HAP-1 (cell line): ENCODE measurements around the gene DAGLB.
"Not testable (repeated sequence)": the region's sequence is repeated elsewhere in the genome, so short reads cannot be mapped to it uniquely, and the experiment has no call there.

Experiments used
- DNase-seq, 2 experiments: peaks; one replicate each; pipeline ENCODE4 v3.0.0-alpha.2; 2016 to 2020; ENCODE audit warnings: low spot score in 2 of 2
- H3K27me3 ChIP-seq: fragments of 250-450 bp; sonication (Bioruptor Pico); 2 replicates; pipeline ENCODE4 v1.5.1; 2020; ENCODE audit warnings: low read depth, mild to moderate bottlenecking, moderate library complexity
- H3K36me3 ChIP-seq: fragments of 250-450 bp; sonication (Bioruptor Pico); replicated peaks from 2 replicates; pipeline ENCODE4 v1.5.1; 2020; ENCODE audit warnings: mild to moderate bottlenecking
- H3K4me1 ChIP-seq: fragments of 250-450 bp; sonication (Bioruptor Pico); 2 replicates; pipeline ENCODE4 v1.5.1; 2020; ENCODE audit warnings: mild to moderate bottlenecking
- H3K4me3 ChIP-seq: fragments of 250-450 bp; sonication (Bioruptor Pico); 2 replicates; pipeline ENCODE4 v1.5.1; 2020; ENCODE audit warnings: mild to moderate bottlenecking, moderate library complexity
- H3K9me3 ChIP-seq: fragments of 250-450 bp; sonication (Bioruptor Pico); 2 replicates; pipeline ENCODE4 v1.5.1; 2020; ENCODE audit warnings: mild to moderate bottlenecking, moderate library complexity
- in situ Hi-C: fragments of 300-500 bp; cut with MboI; formaldehyde crosslinking; loops from 3 replicates; pipeline ENCODE4 v1.14.3; 2020; ENCODE audit warnings: low sequenced_read_pairs, inconsistent platforms, mixed read lengths

Gene DAGLB

GRCh38 chr7:6378556-6378955 lies 69.2 kb downstream of the DAGLB start:
- H3K9me3 ChIP-seq, H3K27me3 ChIP-seq, DNase-seq, in situ Hi-C loops, H3K4me3 ChIP-seq: not testable (repeated sequence)
- H3K4me1 ChIP-seq, result peaks cover 16% of the 10 kb centered on the region
- H3K36me3 ChIP-seq, result peaks cover 30% of the 10 kb centered on the region

- in situ Hi-C loops, result no loop called here
- Histone ChIP-seq H3K9me3 (no peaks in the 10 kb centered on the region), H3K27me3 (no peaks in the 10 kb centered on the region), H3K4me1 (peaks cover 10% of the 10 kb centered on the region; the same call in 1 of the 2 replicates), H3K4me3 (peak overlapping the region; percentile 2; the same call in 1 of the 2 replicates), H3K36me3 (peaks cover 30% of the 10 kb centered on the region)
- DNase-seq, result no peak
These were observed 70.9 kb downstream of the DAGLB start for GRCh38 chr7:6376820-6377219.

GRCh38 chr7:6375348-6376101 lies 72.2 kb downstream of the DAGLB start:
- peaks cover 29% of the 10 kb centered on the region for H3K36me3 ChIP-seq
- peaks cover 10% of the 10 kb centered on the region; the same call in 1 of the 2 replicates for H3K4me1 ChIP-seq
- peak overlapping the region; percentile 76 for H3K4me3 ChIP-seq
- in situ Hi-C loops, result no loop called here
- peak; percentile 23 to 32 for DNase-seq
- H3K9me3 ChIP-seq, result no peaks in the 10 kb centered on the region
- no peaks in the 10 kb centered on the region for H3K27me3 ChIP-seq

- Histone ChIP-seq H3K27me3 (no peaks in the 10 kb centered on the region), H3K4me3 (no peak overlapping the region), H3K9me3 (no peaks in the 10 kb centered on the region), H3K4me1 (no peaks in the 10 kb centered on the region), H3K36me3 (no peaks in the 10 kb centered on the region)
- DNase-seq, result no peak
- in situ Hi-C loops, result no loop called here
These were observed 80.0 kb downstream of the DAGLB start for GRCh38 chr7:6367701-6368211.

GRCh38 chr7:6365451-6365850 lies 82.3 kb downstream of the DAGLB start:
- no peaks in the 10 kb centered on the region for H3K4me1 ChIP-seq
- in situ Hi-C loops, result no loop called here
- H3K36me3 ChIP-seq, result no peaks in the 10 kb centered on the region
- H3K9me3 ChIP-seq, result no peaks in the 10 kb centered on the region
- no peak for DNase-seq
- H3K4me3 ChIP-seq, result no peak overlapping the region
- no peaks in the 10 kb centered on the region for H3K27me3 ChIP-seq

GRCh38 chr7:6360841-6361240 lies 86.9 kb downstream of the DAGLB start:
- in situ Hi-C loops, result no loop called here
- Histone ChIP-seq H3K4me1 (no peaks in the 10 kb centered on the region), H3K4me3 (no peak overlapping the region), H3K36me3 (no peaks in the 10 kb centered on the region), H3K27me3 (no peaks in the 10 kb centered on the region), H3K9me3 (no peaks in the 10 kb centered on the region)
- no peak for DNase-seq

GRCh38 chr7:6359734-6360133 lies 88.0 kb downstream of the DAGLB start:
- no peak for DNase-seq
- no peaks in the 10 kb centered on the region for H3K4me1 ChIP-seq

More at GRCh38 chr7:6359734-6360133, 88.0 kb downstream of the DAGLB start:
- H3K4me3 ChIP-seq, result no peak overlapping the region
- in situ Hi-C loops, result no loop called here
- no peaks in the 10 kb centered on the region for H3K9me3 ChIP-seq
- H3K36me3 ChIP-seq, result no peaks in the 10 kb centered on the region
- no peaks in the 10 kb centered on the region for H3K27me3 ChIP-seq
